ENCODE measurements around the gene PDE1C.
"Not testable (repeated sequence)": the region's sequence is repeated elsewhere in the genome, so short reads cannot be mapped to it uniquely, and the experiment has no call there.

Gene PDE1C

GRCh38 chr7:32070406-32071360 is at the start of gene PDE1C:
PDE1C (minus strand) TSS chr7:32070407.
- no peak for DNase-seq

- peak; percentile 25 for DNase-seq
Measured at GRCh38 chr7:32119790-32120196, 49.6 kb upstream of the PDE1C start.

- no peak for DNase-seq
Measured at GRCh38 chr7:32117837-32118236, 47.6 kb upstream of the PDE1C start.

- no peak for DNase-seq
Measured at GRCh38 chr7:32116436-32116835, 46.2 kb upstream of the PDE1C start.

GRCh38 chr7:32115831-32116230 is 45.6 kb upstream of the PDE1C start:
- DNase-seq = no peak

GRCh38 chr7:32108651-32109050 is 38.4 kb upstream of the PDE1C start:
- DNase-seq = peak; percentile 73

GRCh38 chr7:32104766-32105165 is 34.6 kb upstream of the PDE1C start:
- no peak for DNase-seq

- no peak for DNase-seq
Measured at GRCh38 chr7:32103361-32103760, 33.2 kb upstream of the PDE1C start.

- peak; percentile 24 for DNase-seq
Measured at GRCh38 chr7:32102432-32102873, 32.2 kb upstream of the PDE1C start.

- no peak for DNase-seq
Measured at GRCh38 chr7:32100407-32100907, 30.2 kb upstream of the PDE1C start.

GRCh38 chr7:32094516-32094915 is 24.3 kb upstream of the PDE1C start:
- no peak for DNase-seq

- DNase-seq = peak; percentile 96
Measured at GRCh38 chr7:32093415-32094408, 23.5 kb upstream of the PDE1C start.

- DNase-seq = no peak
Measured at GRCh38 chr7:32092346-32092745, 22.1 kb upstream of the PDE1C start.

- DNase-seq = peak; percentile 66
Measured at GRCh38 chr7:32091608-32092210, 21.5 kb upstream of the PDE1C start.

GRCh38 chr7:32089678-32090077 is 19.5 kb upstream of the PDE1C start:
- DNase-seq = no peak

GRCh38 chr7:32089256-32089655 is 19.0 kb upstream of the PDE1C start:
- DNase-seq = no peak

GRCh38 chr7:32088451-32088881 is 18.3 kb upstream of the PDE1C start:
- DNase-seq = peak; percentile 86

- peak; percentile 92 for DNase-seq
Measured at GRCh38 chr7:32079510-32079909, 9.3 kb upstream of the PDE1C start.

GRCh38 chr7:32078824-32079223 is 8.6 kb upstream of the PDE1C start:
- peak; percentile 13 for DNase-seq

GRCh38 chr7:32077806-32078205 is 7.6 kb upstream of the PDE1C start:
- peak; percentile 42 for DNase-seq

- not testable (repeated sequence) for DNase-seq
Measured at GRCh38 chr7:32076802-32077201, 6.6 kb upstream of the PDE1C start.

- DNase-seq = no peak
Measured at GRCh38 chr7:32075612-32076011, 5.4 kb upstream of the PDE1C start.

All from NCI-H446 treated with DMSO at 0.1 percent for 48 hours (cell line).